ENCODE results near the gene CERS6.

GRCh38 chr2:168538534-168538933, 82.5 kb downstream of the CERS6 start:
- TF ChIP-seq ZC3H10 (CRISPR knock-in tag; IDR thresholded peaks at IDR 0.05) (no peak), ARNTL (CRISPR knock-in tag; IDR thresholded peaks at IDR 0.05; ENCODE audit: borderline replicate concordance, low read depth) (no peak), CSDC2 (CRISPR knock-in tag; IDR thresholded peaks at IDR 0.05) (no peak), ZFP30 (CRISPR knock-in tag; IDR thresholded peaks at IDR 0.05) (no peak), TOX (CRISPR knock-in tag; IDR thresholded peaks at IDR 0.05; ENCODE audit: borderline replicate concordance) (no peak), OSR1 (CRISPR knock-in tag; IDR thresholded peaks at IDR 0.05) (no peak), RARB (CRISPR knock-in tag; IDR thresholded peaks at IDR 0.05) (no peak), BACH2 (CRISPR knock-in tag; IDR thresholded peaks at IDR 0.05; ENCODE audit: borderline replicate concordance) (no peak), ESRRG (CRISPR knock-in tag; IDR thresholded peaks at IDR 0.05) (no peak), ZFP3 (CRISPR knock-in tag; IDR thresholded peaks at IDR 0.05) (no peak), SNAI2 (CRISPR knock-in tag; IDR thresholded peaks at IDR 0.05) (no peak), TCF4 (CRISPR knock-in tag; IDR thresholded peaks at IDR 0.05; ENCODE audit: borderline replicate concordance) (no peak)
- TF ChIP-seq, protein P1, sequence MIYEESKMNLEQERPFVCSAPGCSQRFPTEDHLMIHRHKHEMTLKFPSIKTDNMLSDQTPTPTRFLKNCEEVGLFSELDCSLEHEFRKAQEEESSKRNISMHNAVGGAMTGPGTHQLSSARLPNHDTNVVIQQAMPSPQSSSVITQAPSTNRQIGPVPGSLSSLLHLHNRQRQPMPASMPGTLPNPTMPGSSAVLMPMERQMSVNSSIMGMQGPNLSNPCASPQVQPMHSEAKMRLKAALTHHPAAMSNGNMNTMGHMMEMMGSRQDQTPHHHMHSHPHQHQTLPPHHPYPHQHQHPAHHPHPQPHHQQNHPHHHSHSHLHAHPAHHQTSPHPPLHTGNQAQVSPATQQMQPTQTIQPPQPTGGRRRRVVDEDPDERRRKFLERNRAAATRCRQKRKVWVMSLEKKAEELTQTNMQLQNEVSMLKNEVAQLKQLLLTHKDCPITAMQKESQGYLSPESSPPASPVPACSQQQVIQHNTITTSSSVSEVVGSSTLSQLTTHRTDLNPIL (CRISPR knock-in tag; IDR thresholded peaks at IDR 0.05; ENCODE audit: low read depth): no peak
- TF ChIP-seq, protein P2, sequence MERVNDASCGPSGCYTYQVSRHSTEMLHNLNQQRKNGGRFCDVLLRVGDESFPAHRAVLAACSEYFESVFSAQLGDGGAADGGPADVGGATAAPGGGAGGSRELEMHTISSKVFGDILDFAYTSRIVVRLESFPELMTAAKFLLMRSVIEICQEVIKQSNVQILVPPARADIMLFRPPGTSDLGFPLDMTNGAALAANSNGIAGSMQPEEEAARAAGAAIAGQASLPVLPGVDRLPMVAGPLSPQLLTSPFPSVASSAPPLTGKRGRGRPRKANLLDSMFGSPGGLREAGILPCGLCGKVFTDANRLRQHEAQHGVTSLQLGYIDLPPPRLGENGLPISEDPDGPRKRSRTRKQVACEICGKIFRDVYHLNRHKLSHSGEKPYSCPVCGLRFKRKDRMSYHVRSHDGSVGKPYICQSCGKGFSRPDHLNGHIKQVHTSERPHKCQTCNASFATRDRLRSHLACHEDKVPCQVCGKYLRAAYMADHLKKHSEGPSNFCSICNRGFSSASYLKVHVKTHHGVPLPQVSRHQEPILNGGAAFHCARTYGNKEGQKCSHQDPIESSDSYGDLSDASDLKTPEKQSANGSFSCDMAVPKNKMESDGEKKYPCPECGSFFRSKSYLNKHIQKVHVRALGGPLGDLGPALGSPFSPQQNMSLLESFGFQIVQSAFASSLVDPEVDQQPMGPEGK (CRISPR knock-in tag; IDR thresholded peaks at IDR 0.05; ENCODE audit: borderline replicate concordance): no peak
